ENCODE data around the gene MEIS3. TPM values are rescaled to one million over a fixed set of nuclear protein-coding genes. Genes with fewer than 3 reads are reported as not detected.
"Not testable (repeated sequence)": the region's sequence is repeated elsewhere in the genome, so short reads cannot be mapped to it uniquely, and the experiment has no call there.

MEIS3 gene
- total RNA-seq, 1 donor from 2014 or later: 25.5 TPM

- DNase-seq (ENCODE audit: low spot score, unreplicated experiment): no peak
- H3K4me1 Mint-ChIP-seq (ENCODE audit: low read depth): peaks cover 2% of the 10 kb centered on the region
- no peak overlapping the region for H3K4me3 Mint-ChIP-seq (ENCODE audit: low read depth)
- no peak for TF ChIP-seq CTCF (IDR thresholded peaks at IDR 0.05; ENCODE audit: unreplicated experiment)
- H3K9me3 Mint-ChIP-seq (ENCODE audit: low read depth): no peaks in the 10 kb centered on the region
- H3K36me3 Mint-ChIP-seq (ENCODE audit: insufficient read depth): no peaks in the 10 kb centered on the region
- H3K27ac Mint-ChIP-seq: peak overlapping the region; percentile 59
- H3K27me3 Mint-ChIP-seq: peaks cover 51% of the 10 kb centered on the region
These were observed 20.4 kb downstream of the MEIS3 start for GRCh38 chr19:47398707-47399597.

- peak; percentile 89 for TF ChIP-seq CTCF (IDR thresholded peaks at IDR 0.05; ENCODE audit: unreplicated experiment)
- DNase-seq (ENCODE audit: low spot score, unreplicated experiment): peak; percentile 64
These were observed 27.7 kb downstream of the MEIS3 start for GRCh38 chr19:47391510-47392223.

GRCh38 chr19:47390533-47391488, 28.5 kb downstream of the MEIS3 start:
- Mint-ChIP-seq H3K9me3 (ENCODE audit: low read depth) (no peaks in the 10 kb centered on the region), H3K27me3 (peaks cover 31% of the 10 kb centered on the region), H3K36me3 (ENCODE audit: insufficient read depth) (no peaks in the 10 kb centered on the region), H3K4me3 (ENCODE audit: low read depth) (no peak overlapping the region), H3K4me1 (ENCODE audit: low read depth) (no peaks in the 10 kb centered on the region), H3K27ac (peak overlapping the region; percentile 35)
- no peak for DNase-seq (ENCODE audit: low spot score, unreplicated experiment)
- no peak for TF ChIP-seq CTCF (IDR thresholded peaks at IDR 0.05; ENCODE audit: unreplicated experiment)

More at GRCh38 chr19:47391510-47392223, 27.7 kb downstream of the MEIS3 start:
- H3K4me3 Mint-ChIP-seq (ENCODE audit: low read depth): no peak overlapping the region
- H3K27ac Mint-ChIP-seq: no peak overlapping the region
- no peaks in the 10 kb centered on the region for H3K9me3 Mint-ChIP-seq (ENCODE audit: low read depth)
- peaks cover 38% of the 10 kb centered on the region for H3K27me3 Mint-ChIP-seq
- H3K4me1 Mint-ChIP-seq (ENCODE audit: low read depth): no peaks in the 10 kb centered on the region
- no peaks in the 10 kb centered on the region for H3K36me3 Mint-ChIP-seq (ENCODE audit: insufficient read depth)

DNA sequence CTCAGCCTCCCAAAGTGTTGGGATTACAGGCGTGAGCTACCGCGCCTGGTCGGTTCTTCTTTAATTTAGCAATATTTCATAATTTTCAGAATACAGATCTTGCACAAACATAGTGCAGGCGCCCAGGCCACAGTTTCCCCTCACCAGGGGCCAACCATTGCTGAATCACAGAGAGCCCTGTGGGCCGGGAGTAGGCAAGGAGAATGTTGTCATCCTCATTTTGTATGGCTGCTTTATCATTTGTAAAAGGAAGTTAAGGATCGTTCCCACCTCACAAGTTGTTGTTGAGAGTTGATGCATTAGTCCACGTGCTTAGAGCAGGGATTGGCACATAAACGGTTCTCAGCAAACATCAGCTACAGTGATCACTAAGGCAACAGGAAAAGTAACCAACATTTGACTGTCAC, 30.2 kb downstream of the MEIS3 start:
- H3K27ac Mint-ChIP-seq: no peak overlapping the region
- DNase-seq (ENCODE audit: low spot score, unreplicated experiment): no peak

GRCh38 chr19:47388721-47389120, 30.6 kb downstream of the MEIS3 start:
- H3K4me3 Mint-ChIP-seq (ENCODE audit: low read depth); H3K9me3 Mint-ChIP-seq (ENCODE audit: low read depth); DNase-seq (ENCODE audit: low spot score, unreplicated experiment); H3K4me1 Mint-ChIP-seq (ENCODE audit: low read depth); H3K27ac Mint-ChIP-seq; H3K36me3 Mint-ChIP-seq (ENCODE audit: insufficient read depth): not testable (repeated sequence)
- H3K27me3 Mint-ChIP-seq: peaks cover 10% of the 10 kb centered on the region

More for the DNA sequence above, 30.2 kb downstream of the MEIS3 start:
- H3K4me1 Mint-ChIP-seq (ENCODE audit: low read depth): no peaks in the 10 kb centered on the region
- no peaks in the 10 kb centered on the region for H3K36me3 Mint-ChIP-seq (ENCODE audit: insufficient read depth)
- no peak for TF ChIP-seq CTCF (IDR thresholded peaks at IDR 0.05; ENCODE audit: unreplicated experiment)
- no peaks in the 10 kb centered on the region for H3K9me3 Mint-ChIP-seq (ENCODE audit: low read depth)
- H3K4me3 Mint-ChIP-seq (ENCODE audit: low read depth): no peak overlapping the region
- peaks cover 15% of the 10 kb centered on the region for H3K27me3 Mint-ChIP-seq

GRCh38 chr19:47387623-47388022, 31.7 kb downstream of the MEIS3 start:
- not testable (repeated sequence) for H3K36me3 Mint-ChIP-seq (ENCODE audit: insufficient read depth); H3K27ac Mint-ChIP-seq; H3K4me1 Mint-ChIP-seq (ENCODE audit: low read depth); H3K27me3 Mint-ChIP-seq; H3K4me3 Mint-ChIP-seq (ENCODE audit: low read depth); H3K9me3 Mint-ChIP-seq (ENCODE audit: low read depth); DNase-seq (ENCODE audit: low spot score, unreplicated experiment)

- not testable (repeated sequence) for H3K36me3 Mint-ChIP-seq (ENCODE audit: insufficient read depth); DNase-seq (ENCODE audit: low spot score, unreplicated experiment); H3K4me3 Mint-ChIP-seq (ENCODE audit: low read depth); H3K27me3 Mint-ChIP-seq; H3K9me3 Mint-ChIP-seq (ENCODE audit: low read depth); H3K4me1 Mint-ChIP-seq (ENCODE audit: low read depth); H3K27ac Mint-ChIP-seq
These were observed 32.7 kb downstream of the MEIS3 start for GRCh38 chr19:47386582-47386981.

- not testable (repeated sequence) for H3K27me3 Mint-ChIP-seq; H3K27ac Mint-ChIP-seq; H3K4me1 Mint-ChIP-seq (ENCODE audit: low read depth); DNase-seq (ENCODE audit: low spot score, unreplicated experiment); H3K9me3 Mint-ChIP-seq (ENCODE audit: low read depth); H3K4me3 Mint-ChIP-seq (ENCODE audit: low read depth)
- peaks cover 13% of the 10 kb centered on the region for H3K36me3 Mint-ChIP-seq (ENCODE audit: insufficient read depth)
These were observed 34.8 kb downstream of the MEIS3 start for GRCh38 chr19:47384533-47384932.

All from progenitor cell of endocrine pancreas (in vitro differentiated cells).